Vein endothelial cell (primary cell): ENCODE data around the gene CDC25B. TPM values are rescaled to one million over a fixed set of nuclear protein-coding genes. Genes with fewer than 3 reads are reported as not detected.

Experiments used
- total RNA-seq: library from RNA; depleted of rRNA; stranded (reverse); fragments of >200 nt; gene quantifications from 2 replicates; pipeline ENCODE4 v1.2.3, GENCODE V29; 2012

CDC25B gene
- total RNA-seq = 29.1 and 32.0 TPM in 2 replicates

DNA sequence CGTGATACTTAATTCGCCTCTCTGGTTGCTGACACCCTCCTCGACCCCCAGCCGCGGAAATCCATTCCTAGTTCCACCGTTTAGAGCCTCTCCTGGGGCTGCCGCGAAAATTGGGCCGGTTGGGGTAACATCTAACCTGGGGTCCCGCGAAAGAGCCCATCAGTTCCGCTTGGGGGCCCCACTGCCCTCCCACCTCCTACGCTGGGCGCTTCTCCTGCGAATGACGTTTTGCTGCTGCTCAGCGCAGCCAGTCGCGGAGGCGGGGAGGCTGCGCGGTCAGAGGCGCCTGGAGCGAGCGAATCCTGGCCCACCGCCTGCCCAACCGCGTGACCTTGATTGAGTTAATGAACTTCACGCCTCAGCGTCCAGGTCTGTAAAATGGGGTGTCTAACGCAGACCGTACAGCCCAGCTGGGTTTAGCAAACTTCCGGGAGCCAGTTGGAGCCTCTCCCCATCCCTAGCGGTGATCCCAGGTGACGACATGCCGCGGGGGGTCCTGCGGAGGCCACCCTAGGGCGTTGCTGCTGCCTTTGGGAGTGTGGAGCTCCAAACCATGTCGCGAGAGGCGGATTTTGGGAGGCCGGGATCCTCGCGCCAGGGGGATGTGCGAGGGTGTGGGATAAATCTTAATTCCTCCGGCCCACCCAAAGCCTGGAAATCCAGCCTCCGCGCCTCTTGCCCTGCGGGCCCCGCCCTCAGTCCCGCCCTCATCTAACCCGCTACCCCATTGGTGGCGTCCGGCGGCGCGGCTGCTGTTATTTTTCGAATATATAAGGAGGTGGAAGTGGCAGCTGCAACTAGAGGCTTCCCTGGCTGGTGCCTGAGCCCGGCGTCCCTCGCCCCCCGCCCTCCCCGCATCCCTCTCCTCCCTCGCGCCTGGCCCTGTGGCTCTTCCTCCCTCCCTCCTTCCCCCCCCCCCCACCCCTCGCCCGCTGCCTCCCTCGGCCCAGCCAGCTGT lies at the start of gene CDC25B:
Gene CDC25B, plus strand, starts transcription at position 800 of the 958 bp plus-strand sequence. CDS start 222 bp downstream, outside the sequence.

DNA sequence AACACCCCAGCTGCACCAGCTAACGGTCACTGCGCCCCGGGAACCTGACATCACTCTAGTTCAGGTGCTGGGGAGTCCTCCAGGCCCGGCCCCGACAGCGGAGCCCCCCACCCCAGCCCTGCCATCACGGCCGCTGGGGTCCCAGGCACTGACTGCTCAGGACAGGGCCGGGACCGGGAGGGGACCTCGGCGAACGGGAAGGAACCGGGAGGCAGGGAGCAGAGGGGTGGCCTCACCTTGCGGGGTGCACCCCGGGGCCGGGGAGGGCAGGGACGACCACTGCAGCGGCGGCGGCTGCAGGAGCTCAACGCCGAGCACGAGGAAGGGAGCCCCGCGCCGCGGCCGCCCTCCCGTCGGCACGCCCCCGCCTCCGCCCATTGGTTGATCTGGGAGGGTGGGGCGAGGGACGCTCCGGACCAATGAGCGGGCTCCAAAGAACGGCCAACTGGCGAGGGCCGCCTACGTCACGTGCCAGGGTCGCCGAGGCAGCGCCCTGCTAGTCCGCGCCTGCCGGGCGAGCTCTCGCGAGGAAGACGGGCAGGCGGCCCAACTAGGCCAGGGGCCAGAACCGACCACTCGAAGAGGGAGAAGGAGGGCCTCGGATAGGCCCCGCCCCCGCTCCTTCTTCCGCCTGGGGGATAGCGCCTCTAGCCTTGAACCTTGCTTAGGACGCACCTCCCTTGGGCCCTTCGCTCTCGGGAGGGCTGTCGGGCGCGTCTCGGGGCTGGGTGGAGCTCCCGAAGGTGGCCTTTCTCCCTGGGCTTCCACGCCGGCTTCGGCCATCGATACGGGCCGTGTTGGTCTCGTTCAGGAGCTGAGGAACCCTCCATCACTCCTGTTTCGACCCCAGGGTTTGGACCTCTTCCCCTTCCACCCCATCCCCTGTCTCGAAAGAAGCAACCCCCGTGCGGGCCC lies 28.4 kb upstream of the CDC25B start, which contains the start of gene ADISSP:
Gene ADISSP, minus strand, starts transcription at position 327 of the 915 bp plus-strand sequence. CDS start 7,653 bp downstream, outside the sequence.

DNA sequence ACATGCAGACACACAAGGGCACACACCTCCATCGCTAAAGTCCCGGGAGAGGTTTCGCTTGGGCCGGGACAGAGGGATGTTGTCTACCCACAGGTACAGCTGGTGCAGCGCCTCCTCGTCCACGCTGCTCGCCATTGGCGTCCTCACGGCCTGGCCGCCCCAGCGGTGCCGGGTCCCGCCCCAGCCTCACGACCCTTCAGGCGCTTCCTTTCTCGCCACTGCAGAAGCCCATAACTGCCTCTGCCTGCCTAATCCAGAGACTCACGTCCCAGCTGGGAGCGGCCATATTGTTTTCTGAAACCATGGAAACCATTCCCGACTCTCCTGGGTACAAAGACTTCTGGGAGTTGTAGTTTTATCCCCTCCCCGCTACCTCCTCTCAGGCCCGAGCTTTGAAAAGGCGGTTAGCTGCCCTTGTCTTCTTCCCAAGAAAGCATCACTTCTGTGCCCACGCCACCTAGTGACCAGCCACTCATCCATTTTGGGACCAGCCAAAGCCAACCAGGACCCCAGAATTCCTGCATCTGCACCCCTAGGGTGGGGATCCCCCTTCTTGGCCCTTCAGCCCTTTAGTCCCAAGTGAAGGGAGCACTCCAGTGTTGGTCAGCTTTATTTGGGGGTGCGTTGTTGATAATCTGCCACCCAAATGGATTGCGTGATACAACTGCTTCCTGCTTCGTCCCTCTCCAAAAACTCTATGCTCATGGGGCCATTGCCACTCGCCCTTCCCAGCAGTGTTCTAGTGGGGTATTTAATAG lies 14.8 kb upstream of the CDC25B start, which contains the start of gene SPEF1:
Gene SPEF1, minus strand, starts transcription at position 296 of the 758 bp plus-strand sequence. Its CDS starts 161 bp downstream, at position 135.

DNA sequence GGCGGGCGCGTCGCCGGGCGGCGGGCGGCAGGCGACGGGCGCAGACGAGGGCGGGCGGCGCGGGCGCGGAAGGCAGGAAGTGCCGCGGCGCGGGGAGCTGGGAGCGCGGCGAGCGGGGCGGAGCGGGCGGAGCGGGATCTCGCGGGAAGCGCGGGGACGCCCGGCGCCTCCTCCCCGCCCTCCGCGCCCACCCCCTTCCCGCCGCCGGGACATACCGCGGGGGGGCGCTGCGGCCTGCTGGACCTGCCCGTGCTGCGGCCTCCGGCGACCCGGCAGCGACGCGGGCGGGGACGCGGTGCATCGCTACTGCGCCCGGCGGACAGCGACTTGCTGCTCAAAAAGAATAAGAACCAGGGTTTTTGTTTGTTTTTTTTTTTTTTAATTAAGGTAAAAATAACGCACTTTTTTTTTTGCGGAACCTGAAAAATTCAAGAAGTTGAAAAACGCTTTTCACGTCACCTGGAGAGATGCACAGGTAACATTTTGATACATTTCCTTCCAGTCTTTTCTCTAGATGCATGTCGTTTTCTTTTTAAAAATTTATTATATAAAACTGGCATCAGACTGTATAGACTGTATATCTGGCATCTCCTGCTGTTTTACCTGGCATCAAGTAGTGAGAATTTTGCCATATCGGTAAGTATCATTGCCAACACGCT lies 9.3 kb upstream of the CDC25B start, which contains the start of gene CENPB:
Gene CENPB, minus strand, starts transcription at position 76 of the 659 bp plus-strand sequence. CDS start 257 bp downstream, outside the sequence.

DNA sequence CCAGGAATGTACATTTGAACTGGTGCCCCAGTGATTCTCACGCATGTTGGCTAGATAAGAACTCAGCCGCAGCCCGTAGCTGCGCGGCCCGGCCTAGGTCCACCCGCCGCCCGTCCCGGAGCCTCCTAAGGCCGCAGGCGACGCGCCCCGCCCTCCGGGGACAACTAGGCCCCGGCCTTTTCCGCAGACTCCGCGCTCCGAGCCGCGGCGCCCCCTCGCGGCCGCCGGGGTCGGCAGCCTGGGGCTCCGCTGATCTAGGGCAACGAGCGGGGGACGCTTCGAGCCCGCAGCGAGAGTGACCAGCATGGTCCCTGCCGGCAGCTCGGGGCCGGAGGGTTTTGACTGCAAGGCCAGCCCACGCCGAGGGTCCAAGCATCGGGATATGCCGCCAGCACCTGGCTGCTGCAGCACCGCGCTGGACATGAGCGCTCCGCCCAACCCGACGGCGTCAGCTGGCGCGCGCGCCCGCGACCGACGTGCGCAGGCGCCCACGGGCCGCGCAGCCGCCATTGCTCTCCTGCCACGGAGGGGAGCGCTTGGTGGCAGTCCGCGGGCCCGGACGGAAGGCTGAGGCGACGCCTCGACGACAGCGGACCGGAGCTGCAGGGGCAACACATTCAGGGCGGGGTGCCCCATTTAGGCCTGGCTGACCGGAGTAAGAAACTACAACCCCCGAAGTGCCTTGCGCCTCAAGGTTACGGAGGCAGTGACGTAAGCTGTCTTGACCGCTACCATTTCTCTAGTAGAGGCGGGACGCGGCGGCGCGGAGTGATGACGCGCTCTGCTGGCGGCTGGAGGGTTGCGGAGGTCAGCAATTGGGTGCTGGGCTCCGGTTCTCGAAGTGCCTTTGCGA lies 24.2 kb downstream of the CDC25B start, which contains the start of gene AP5S1:
Gene AP5S1, plus strand, starts transcription at position 500 of the 853 bp plus-strand sequence. CDS start 1,571 bp downstream, outside the sequence.

DNA sequence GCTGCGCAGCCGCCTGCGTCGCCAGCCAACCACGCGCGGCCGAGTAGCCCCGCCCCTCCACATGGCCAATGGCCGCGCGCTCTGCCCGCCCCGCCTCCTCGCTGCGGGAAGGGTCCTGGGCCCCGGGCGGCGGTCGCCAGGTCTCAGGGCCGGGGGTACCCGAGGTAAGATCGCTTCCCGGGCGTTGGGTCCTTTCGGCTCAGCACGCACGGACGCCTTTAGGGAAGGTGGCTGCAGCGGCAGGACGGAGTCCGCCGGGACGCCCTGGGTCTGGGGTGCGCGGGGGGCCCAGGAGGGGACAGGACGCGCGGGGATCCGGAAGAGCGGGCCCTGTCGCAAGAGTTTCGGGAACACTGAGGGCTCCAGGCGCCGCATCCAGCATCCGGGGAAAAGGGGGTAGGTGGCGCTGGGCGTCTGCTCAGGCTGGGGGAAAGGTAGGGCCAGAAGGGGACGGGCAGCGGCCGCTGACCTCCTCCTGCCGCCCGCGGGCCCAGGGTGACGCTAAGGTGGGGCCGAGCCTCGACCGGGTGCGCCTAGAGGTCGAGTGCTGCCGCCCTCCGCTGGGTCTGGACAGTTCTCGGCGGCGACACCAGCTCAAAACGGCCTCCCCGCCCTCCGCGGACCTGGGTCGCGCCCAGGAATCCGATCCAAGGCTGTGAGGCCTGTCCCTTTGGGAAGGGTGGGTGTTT lies 50.8 kb downstream of the CDC25B start, which contains the start of gene MAVS:
Gene MAVS, plus strand, starts transcription at position 95 of the 689 bp plus-strand sequence. CDS start 7,791 bp downstream, outside the sequence.

Other genes with a start within 250 kb of the CDC25B start
- gene GFRA4, start 132.9 kb upstream of the CDC25B start, total RNA-seq = not detected in 2 replicates
- gene ADAM33, start 114.3 kb upstream of the CDC25B start, total RNA-seq = under 0.01 TPM in 1 of 2 replicates, not detected in the other
- not detected in 2 replicates for gene SIGLEC1, start 83.7 kb upstream of the CDC25B start, total RNA-seq
- 3.9 and 11.1 TPM in 2 replicates for gene HSPA12B, start 63.6 kb upstream of the CDC25B start, total RNA-seq
- 32.3 and 39.1 TPM in 2 replicates for gene ADISSP, start 28.6 kb upstream of the CDC25B start, total RNA-seq
- 0.19 TPM in 1 of 2 replicates, not detected in the other for gene SPEF1, start 14.9 kb upstream of the CDC25B start, total RNA-seq
- gene CENPB, start 9.6 kb upstream of the CDC25B start, total RNA-seq = 94.7 and 115 TPM in 2 replicates
- gene AP5S1, start 24.2 kb downstream of the CDC25B start, total RNA-seq = 23.3 and 24.8 TPM in 2 replicates
- 30.7 and 35.7 TPM in 2 replicates for gene MAVS, start 50.5 kb downstream of the CDC25B start, total RNA-seq
- gene PANK2, start 93.1 kb downstream of the CDC25B start, total RNA-seq = 46.7 and 54.1 TPM in 2 replicates
- gene RNF24, start 219.2 kb downstream of the CDC25B start, total RNA-seq = 7.2 and 9.6 TPM in 2 replicates